GM19099 (cell line): Measurements from ENCODE around the gene SFXN4.

Source experiments
- POLR2A ChIP-seq: IDR thresholded peaks from 3 replicates; pipeline ENCODE4 v1.6.1; 2011; ENCODE audit warnings: low read depth; ENCODE audit not compliant: insufficient read length; ENCODE audit errors: extremely low read depth

SFXN4 gene

GRCh38 chr10:119133949-119134348 lies 31.6 kb downstream of the SFXN4 start:
- no peak for TF ChIP-seq POLR2A

- TF ChIP-seq POLR2A, result no peak
Measured at GRCh38 chr10:119132521-119133345, 32.8 kb downstream of the SFXN4 start.

- peak; percentile 36 for TF ChIP-seq POLR2A
Measured at GRCh38 chr10:119131512-119132240, 33.8 kb downstream of the SFXN4 start.

- no peak for TF ChIP-seq POLR2A
Measured at GRCh38 chr10:119129721-119130120, 35.8 kb downstream of the SFXN4 start.

- no peak for TF ChIP-seq POLR2A
Measured at GRCh38 chr10:119125942-119126341, 39.6 kb downstream of the SFXN4 start.

GRCh38 chr10:119120875-119121274 lies 44.6 kb downstream of the SFXN4 start:
- TF ChIP-seq POLR2A, result no peak

GRCh38 chr10:119120413-119120867 lies 45.1 kb downstream of the SFXN4 start:
- no peak for TF ChIP-seq POLR2A

GRCh38 chr10:119119400-119119799 lies 46.1 kb downstream of the SFXN4 start:
- no peak for TF ChIP-seq POLR2A

GRCh38 chr10:119118231-119118630 lies 47.3 kb downstream of the SFXN4 start:
- no peak for TF ChIP-seq POLR2A

- TF ChIP-seq POLR2A, result no peak
Measured at GRCh38 chr10:119116326-119116951, 49.1 kb downstream of the SFXN4 start.

- no peak for TF ChIP-seq POLR2A
Measured at GRCh38 chr10:119115926-119116325, 49.6 kb downstream of the SFXN4 start.

- TF ChIP-seq POLR2A, result no peak
Measured at GRCh38 chr10:119113751-119114732, 51.5 kb downstream of the SFXN4 start.

- no peak for TF ChIP-seq POLR2A
Measured at GRCh38 chr10:119112056-119112455, 53.5 kb downstream of the SFXN4 start.

GRCh38 chr10:119105155-119105554 lies 60.4 kb downstream of the SFXN4 start:
- no peak for TF ChIP-seq POLR2A

- TF ChIP-seq POLR2A, result no peak
Measured at GRCh38 chr10:119104654-119105015, 60.9 kb downstream of the SFXN4 start.
